SK-N-SH (cell line): Measurements from ENCODE around the gene ZEB1. TPM values are rescaled to one million over a fixed set of nuclear protein-coding genes. Genes with fewer than 3 reads are reported as not detected.

Experiments
- CTCF ChIA-PET: fragments of 300-600, 350-600 bp; formaldehyde crosslinking; extraction: SDS; loops from one replicate; lab custom pipeline; 2021; lab: Yijun Ruan, JAX
- POLR2A ChIA-PET: fragments of 350-600 bp; sonication (Branson Sonifier 250); formaldehyde crosslinking; extraction: SDS; loops from one replicate; lab custom pipeline; 2020; ENCODE audit warnings: antibody characterized with exemption, inconsistent platforms; lab: Yijun Ruan, JAX
- DNase-seq: peaks from one replicate; pipeline ENCODE4 v3.0.0; 2012
- H2AFZ ChIP-seq: fragments of 200-600 bp; sonication (generic); 2 replicates; pipeline ENCODE4 v1.8.1; 2016; ENCODE audit warnings: antibody characterized with exemption, mild to moderate bottlenecking, low read depth
- H3F3A ChIP-seq: fragments of 200-600 bp; sonication (generic); replicated peaks from 2 replicates; pipeline ENCODE3; 2016; ENCODE audit warnings: antibody characterized with exemption, mild to moderate bottlenecking; ENCODE audit not compliant: insufficient read depth
- H3K27ac ChIP-seq, 2 experiments: fragments of 200-500 bp in 1 of 2; fragments of 200-600 bp in 1 of 2; sonication (Bioruptor generic) in 1 of 2; sonication (generic), shearing (Covaris generic) in 1 of 2; 2 replicates each; pipeline versions ENCODE4 v1.5.1 to v1.6.1; 2014 to 2016; ENCODE audit warnings: low read depth in 2 of 2, inconsistent platforms in 1 of 2, low read length in 1 of 2, mild to moderate bottlenecking in 1 of 2, mixed read lengths in 1 of 2
- H3K27me3 ChIP-seq: fragments of 200-600 bp; sonication (generic), shearing (Covaris generic); 2 replicates; pipeline ENCODE4 v1.6.1; 2016; ENCODE audit warnings: mixed run types; ENCODE audit not compliant: insufficient read depth
- H3K36me3 ChIP-seq, 2 experiments: fragments of 200-500 bp in 1 of 2; fragments of 200-600 bp in 1 of 2; sonication (Bioruptor generic) in 1 of 2; sonication (generic) in 1 of 2; replicated peaks in 1 of 2; 2 replicates each; pipeline versions ENCODE3 to v1.5.1; 2014 to 2016; ENCODE audit warnings: low read length in 1 of 2, mild to moderate bottlenecking in 1 of 2; ENCODE audit not compliant: insufficient read depth in 2 of 2, control insufficient read depth in 1 of 2
- H3K4me1 ChIP-seq, 2 experiments: fragments of 200-500 bp in 1 of 2; fragments of 200-600 bp in 1 of 2; sonication (Bioruptor generic) in 1 of 2; sonication (generic), shearing (Covaris generic) in 1 of 2; 2 replicates each; pipeline versions ENCODE4 v1.5.1 to v1.6.1; 2014 to 2016; ENCODE audit warnings: low read depth in 1 of 2, low read length in 1 of 2, mixed run types in 1 of 2; ENCODE audit not compliant: insufficient read depth in 2 of 2, control insufficient read depth in 1 of 2
- H3K4me2 ChIP-seq: fragments of 200-600 bp; sonication (generic), shearing (Covaris generic); 2 replicates; pipeline ENCODE4 v1.6.1; 2017; ENCODE audit warnings: mixed run types
- H3K4me3 ChIP-seq, 2 experiments: fragments of 200-500 bp in 1 of 2; fragments of 200-600 bp in 1 of 2; sonication (Bioruptor generic) in 1 of 2; sonication (generic), shearing (Covaris generic) in 1 of 2; 2 replicates each; pipeline versions ENCODE4 v1.5.1 to v1.8.1; 2014 to 2016; ENCODE audit warnings: low read depth in 2 of 2, inconsistent platforms in 1 of 2, low read length in 1 of 2, mild to moderate bottlenecking in 1 of 2, mixed read lengths in 1 of 2, moderate library complexity in 1 of 2
- H3K79me2 ChIP-seq: fragments of 200-600 bp; sonication (generic); 2 replicates; pipeline ENCODE4 v1.8.1; 2017; ENCODE audit warnings: mild to moderate bottlenecking; ENCODE audit not compliant: insufficient read depth
- H3K9ac ChIP-seq: fragments of 200-600 bp; sonication (generic); 2 replicates; pipeline ENCODE4 v1.6.1; 2017; ENCODE audit warnings: mixed run types
- H3K9me2 ChIP-seq: fragments of 200-600 bp; sonication (generic); 2 replicates; pipeline ENCODE4 v1.6.1; 2017; ENCODE audit warnings: mixed run types
- H3K9me3 ChIP-seq: fragments of 200-600 bp; sonication (generic); 2 replicates; pipeline ENCODE4 v1.6.1; 2017; ENCODE audit warnings: mixed run types, mild to moderate bottlenecking, moderate library complexity
- H4K20me1 ChIP-seq: fragments of 200-600 bp; sonication (generic); 2 replicates; pipeline ENCODE4 v1.6.1; 2017; ENCODE audit warnings: mild to moderate bottlenecking, mixed run types; ENCODE audit not compliant: insufficient read depth
- CHD2 ChIP-seq: fragments of 150-350 bp; IDR thresholded peaks from 2 replicates; pipeline ENCODE4 v1.6.1; 2018; ENCODE audit warnings: low read length; ENCODE audit not compliant: partially characterized antibody
- EP300 ChIP-seq, 2 experiments: IDR thresholded peaks; 2 replicates each; pipeline versions ENCODE4 v1.4.0 to v1.6.1; 2012; ENCODE audit warnings: borderline replicate concordance in 1 of 2, low read depth in 1 of 2, low read length in 1 of 2
- EZH2phosphoT487 ChIP-seq: fragments of 200-600 bp; sonication (generic); IDR thresholded peaks from 2 replicates; pipeline ENCODE4 v1.6.1; 2017; ENCODE audit warnings: low read depth, mixed run types, mild to moderate bottlenecking, antibody characterized with exemption, moderate library complexity, borderline replicate concordance
- FOSL2 ChIP-seq: IDR thresholded peaks from 2 replicates; pipeline ENCODE4 v1.4.0; 2012; ENCODE audit warnings: low read depth, mild to moderate bottlenecking, moderate library complexity, borderline replicate concordance
- FOXM1 ChIP-seq: IDR thresholded peaks from 2 replicates; pipeline ENCODE4 v1.4.0; 2012; ENCODE audit warnings: low read depth, mild to moderate bottlenecking
- GABPA ChIP-seq: IDR thresholded peaks from 2 replicates; pipeline ENCODE4 v1.4.0; 2012; ENCODE audit warnings: low read depth, mild to moderate bottlenecking
- GATA2 ChIP-seq: sonication (generic); formaldehyde crosslinking; IDR thresholded peaks from 2 replicates; pipeline ENCODE4 v1.5.0; 2020; ENCODE audit warnings: mild to moderate bottlenecking, missing genetic modification reagents
- IRF3 ChIP-seq: fragments of 150-350 bp; IDR thresholded peaks from 2 replicates; pipeline ENCODE4 v1.6.1; 2016; ENCODE audit warnings: mild to moderate bottlenecking, low read depth, low read length
- MAX ChIP-seq: IDR thresholded peaks from 2 replicates; pipeline ENCODE4 v1.4.0; 2012; ENCODE audit warnings: low read depth
- MEF2A ChIP-seq: IDR thresholded peaks from 2 replicates; pipeline ENCODE4 v1.4.0; 2012; ENCODE audit warnings: low read depth, borderline replicate concordance
- MXI1 ChIP-seq: IDR thresholded peaks from 2 replicates; pipeline ENCODE4 v1.6.1; 2012; ENCODE audit warnings: mild to moderate bottlenecking, low read depth, low read length, improper control_type of control experiment
- PBX3 ChIP-seq: IDR thresholded peaks from 2 replicates; pipeline ENCODE4; 2012
- RFX5 ChIP-seq: IDR thresholded peaks from 2 replicates; pipeline ENCODE4 v1.6.1; 2012; ENCODE audit warnings: mild to moderate bottlenecking, improper control_type of control experiment, low read length
- SIN3A ChIP-seq: IDR thresholded peaks from 2 replicates; pipeline ENCODE4 v1.6.1; 2012; ENCODE audit warnings: low read depth, mild to moderate bottlenecking, low read length, moderate library complexity, borderline replicate concordance
- SMC3 ChIP-seq: IDR thresholded peaks from 2 replicates; pipeline ENCODE4 v1.6.1; 2012; ENCODE audit warnings: low read depth, low read length, improper control_type of control experiment
- TEAD4 ChIP-seq: IDR thresholded peaks from 2 replicates; pipeline ENCODE4 v1.4.0; 2012; ENCODE audit warnings: mild to moderate bottlenecking, borderline replicate concordance; ENCODE audit not compliant: insufficient read depth
- USF2 ChIP-seq: fragments of 150-350 bp; IDR thresholded peaks from 2 replicates; pipeline ENCODE4 v1.6.1; 2017; ENCODE audit warnings: antibody characterized with exemption, low read length, low read depth, borderline replicate concordance
- WGBS: methylation state at CpG from one replicate; pipeline ENCODE4 v1.1.6; 2017; ENCODE audit warnings: low lambda C conversion rate; 5-methylcytosine and 5-hydroxymethylcytosine counted together
- polyA plus RNA-seq, 3 experiments: library from polyadenylated mRNA; depleted of rRNA; stranded (reverse); fragments of >200 nt; gene quantifications; 2 replicates each; pipeline ENCODE4 v1.2.3, GENCODE V29; 2012

ZEB1 gene
- polyA plus RNA-seq, 1 of the 3 experiments (the other 2 are of a cell fraction) = 5.4 TPM

GRCh38 chr10:31507427-31507826 lies 188.4 kb downstream of the ZEB1 start:
- Histone ChIP-seq H3K27ac (no peak overlapping the region), H3K4me1 (no peaks in the 10 kb centered on the region), H4K20me1 (no peaks in the 10 kb centered on the region), H2AFZ (no peak overlapping the region), H3F3A (no peaks in the 10 kb centered on the region), H3K9me2 (no peaks in the 10 kb centered on the region)
- no peak for DNase-seq
- no peak for TF ChIP-seq GABPA
- TF ChIP-seq SMC3 = no peak
- no peak for TF ChIP-seq EZH2phosphoT487
- no peak for TF ChIP-seq EP300 (IDR thresholded peaks at IDR 0.05; ENCODE audit: borderline replicate concordance in 1 of 2, low read depth in 1 of 2, low read length in 1 of 2)
- TF ChIP-seq FOSL2 = no peak
- no peak for TF ChIP-seq MAX
- TF ChIP-seq USF2 = no peak
- no peak for TF ChIP-seq RFX5
- no peak for TF ChIP-seq IRF3
- no peak for TF ChIP-seq PBX3
- TF ChIP-seq FOXM1 = no peak
- TF ChIP-seq MXI1 = no peak
- TF ChIP-seq MEF2A = no peak
- TF ChIP-seq GATA2 (CRISPR knock-in tag) = no peak
- TF ChIP-seq SIN3A = no peak
- TF ChIP-seq CHD2 = no peak
- TF ChIP-seq TEAD4 = no peak
- TF ChIP-seq, all 33 proteins: peak for 0
- WGBS = 68% methylated on average over 2 of the region's 2 CpGs
- H3K9ac ChIP-seq = no peak overlapping the region
- POLR2A ChIA-PET = no interaction called here
- H3K36me3 ChIP-seq = peaks cover 28 to 45% of the 10 kb centered on the region in 2 experiments
- H3K4me3 ChIP-seq = no peak overlapping the region
- CTCF ChIA-PET = no interaction called here
- H3K27me3 ChIP-seq = no peaks in the 10 kb centered on the region
- H3K9me3 ChIP-seq = peaks cover 20% of the 10 kb centered on the region
- H3K79me2 ChIP-seq = 0 out of 2 replicates have a peak, but pooled peaks cover 4% of the 10 kb centered on the region
- H3K4me2 ChIP-seq = no peak overlapping the region
